T-helper 1 cell (primary cell): Measurements from ENCODE around the gene DENND1C.
"Not testable (repeated sequence)": the region's sequence is repeated elsewhere in the genome, so short reads cannot be mapped to it uniquely, and the experiment has no call there.

Source experiments
- DNase-seq, 5 donors: peaks; one replicate each; pipeline ENCODE4 v3.0.0-alpha.2; 2012 to 2020

The DENND1C gene

DNA sequence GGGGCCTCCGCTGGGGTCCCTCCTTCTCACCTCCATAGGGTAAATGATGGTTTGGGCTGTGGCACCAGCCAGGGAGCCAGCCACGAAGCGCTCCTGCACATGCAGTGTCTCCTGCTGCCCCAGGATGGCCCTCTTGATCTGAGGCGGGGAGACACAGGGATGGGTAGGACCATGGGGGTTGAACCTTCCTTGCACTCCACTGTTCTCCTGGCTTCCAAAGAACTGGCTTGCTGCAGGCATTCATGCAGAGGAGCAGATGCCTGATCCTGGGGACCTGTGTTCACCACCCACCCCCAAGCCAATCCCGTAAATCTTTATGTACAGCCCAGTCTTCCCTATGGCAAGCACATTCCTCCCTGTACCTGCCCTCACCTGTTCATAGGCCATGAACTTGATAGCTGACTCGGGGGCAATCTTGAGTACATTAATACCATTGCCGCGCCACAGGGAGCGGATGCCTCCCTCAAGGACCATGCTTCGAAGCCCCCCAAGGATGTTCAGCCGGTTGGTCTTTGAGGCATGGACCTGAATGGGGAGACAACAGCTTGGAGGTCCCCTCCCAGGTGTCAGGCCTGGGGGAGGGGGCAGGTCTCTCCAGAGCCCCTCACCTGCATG, 27.5 kb downstream of the DENND1C start:
- DNase-seq: no peak

DNA sequence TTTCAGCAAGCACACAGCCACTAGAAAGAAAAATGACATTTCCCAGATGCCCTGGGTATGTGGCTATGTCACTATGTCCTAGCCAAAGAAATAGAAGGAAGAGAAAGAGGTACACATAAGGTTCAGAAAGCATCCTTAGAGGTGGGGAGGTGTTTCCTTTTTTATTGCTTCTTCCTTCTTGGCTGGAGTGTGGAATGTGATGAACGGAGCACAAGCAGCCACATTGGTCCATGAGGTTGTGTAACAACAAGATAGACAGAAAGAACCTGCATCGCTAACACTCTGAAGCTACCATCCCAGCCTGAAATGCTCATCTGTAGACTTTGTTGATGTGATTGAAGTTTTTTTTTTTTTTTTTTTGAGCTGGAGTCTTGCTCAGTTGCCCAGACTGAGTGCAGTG, 28.7 kb downstream of the DENND1C start:
- DNase-seq: no peak

DNA sequence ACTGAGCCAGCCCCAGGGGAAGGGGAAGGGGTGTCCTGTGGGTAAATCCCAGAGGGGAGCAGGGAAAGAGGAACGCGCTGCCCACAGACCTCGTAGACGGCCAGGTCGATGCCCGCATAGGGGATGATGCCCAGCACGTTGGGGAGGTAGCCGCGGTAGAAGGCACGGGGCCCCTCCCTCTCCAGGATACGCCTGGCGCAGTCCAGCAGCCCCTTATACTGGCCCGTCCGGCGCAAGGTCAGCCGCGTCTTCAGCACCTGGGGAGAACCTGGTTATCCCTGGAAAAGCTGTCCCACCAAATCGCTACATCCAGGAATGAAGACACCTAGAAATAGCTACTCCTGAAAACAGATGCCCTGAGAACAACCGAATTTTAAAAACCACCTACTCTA, 29.4 kb downstream of the DENND1C start:
- DNase-seq: no peak

DNA sequence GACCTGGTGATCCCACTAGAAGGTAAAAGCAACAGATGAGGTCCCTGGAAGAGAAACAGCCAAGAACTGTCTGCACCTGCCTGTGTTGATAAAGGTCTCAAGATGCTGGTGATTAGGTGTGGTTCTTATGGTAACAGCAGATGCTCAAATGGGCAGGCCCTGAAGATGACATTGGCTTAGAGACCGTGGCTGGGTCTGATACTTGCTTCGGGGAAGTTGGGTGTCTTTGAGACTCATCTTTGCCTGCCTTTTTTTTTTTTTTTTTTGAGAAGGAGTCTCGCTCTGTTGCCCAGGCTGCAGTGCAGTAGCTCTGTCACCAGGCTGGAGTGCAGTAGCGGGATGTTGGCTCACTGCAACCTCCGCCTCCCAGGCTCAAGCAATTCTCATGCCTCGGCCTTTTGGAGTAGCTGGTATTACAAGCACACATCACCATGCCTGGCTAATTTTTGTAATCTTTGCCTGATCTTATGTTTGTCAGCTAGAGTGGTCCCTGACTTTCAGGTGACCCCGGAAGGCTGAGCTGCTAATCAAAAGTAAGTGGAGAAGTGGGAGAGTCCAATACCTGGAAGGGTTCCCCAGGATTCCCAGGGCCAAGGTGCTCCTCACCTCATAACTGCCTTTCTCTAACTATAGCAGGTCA, 29.9 kb downstream of the DENND1C start:
- no peak for DNase-seq

DNA sequence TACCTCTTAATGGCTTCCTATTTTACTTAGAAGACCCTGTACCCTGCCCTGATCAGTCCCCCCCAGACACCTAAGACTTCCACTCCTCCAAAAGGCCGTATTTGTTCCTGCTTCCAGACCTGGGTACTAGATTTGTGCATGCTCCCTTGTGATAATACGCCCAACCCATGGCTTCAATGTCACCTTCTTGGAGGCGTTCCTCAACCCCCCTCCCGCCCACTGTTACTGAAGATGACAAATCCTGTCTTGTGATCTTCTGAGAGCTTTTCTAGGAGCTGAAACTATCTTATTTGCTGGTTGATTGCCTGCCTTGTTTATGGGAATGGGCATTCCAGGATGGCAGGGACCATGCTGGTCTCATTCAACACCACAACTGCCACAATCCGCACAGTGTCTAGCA, 31.4 kb downstream of the DENND1C start:
- no peak for DNase-seq

DNA sequence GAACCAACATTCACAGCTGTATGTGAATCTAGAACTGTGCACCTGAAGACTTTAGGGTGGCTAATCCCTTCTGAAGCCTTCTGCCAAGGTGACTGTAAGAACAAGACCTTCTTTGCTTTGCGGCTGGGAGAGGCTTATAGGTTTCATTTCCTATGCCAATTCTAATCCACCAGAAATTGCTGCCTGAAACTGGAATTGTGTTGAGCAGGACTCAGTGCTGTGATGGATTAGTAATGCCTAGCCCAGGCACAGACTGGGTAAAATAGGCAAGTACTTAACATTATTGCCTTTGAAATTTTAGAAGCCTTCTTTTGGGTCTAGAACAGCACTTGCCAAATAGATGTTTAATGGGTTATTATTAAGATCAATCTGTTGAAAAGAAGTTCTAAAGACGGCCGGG, 33.5 kb downstream of the DENND1C start:
- DNase-seq: no peak

DNA sequence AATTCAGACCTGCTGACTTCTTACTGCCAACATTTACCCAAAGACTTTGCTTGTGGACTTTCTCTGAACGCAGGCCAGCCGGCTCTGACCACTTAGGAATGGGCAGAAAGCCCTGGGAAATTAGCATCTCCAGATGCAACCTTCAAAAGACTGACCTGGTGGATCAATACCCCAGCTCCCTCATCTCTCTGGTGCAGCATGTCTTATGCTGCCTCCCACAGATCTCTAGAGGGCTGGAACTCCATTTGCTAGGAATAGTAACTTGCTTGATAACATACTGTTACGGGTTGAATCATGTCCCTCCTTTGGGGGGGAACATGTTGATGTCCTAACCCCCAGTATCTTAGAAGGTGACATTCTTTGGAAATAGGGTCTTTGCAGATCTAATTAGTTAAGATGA, 35.1 kb downstream of the DENND1C start:
- DNase-seq: no peak

DNA sequence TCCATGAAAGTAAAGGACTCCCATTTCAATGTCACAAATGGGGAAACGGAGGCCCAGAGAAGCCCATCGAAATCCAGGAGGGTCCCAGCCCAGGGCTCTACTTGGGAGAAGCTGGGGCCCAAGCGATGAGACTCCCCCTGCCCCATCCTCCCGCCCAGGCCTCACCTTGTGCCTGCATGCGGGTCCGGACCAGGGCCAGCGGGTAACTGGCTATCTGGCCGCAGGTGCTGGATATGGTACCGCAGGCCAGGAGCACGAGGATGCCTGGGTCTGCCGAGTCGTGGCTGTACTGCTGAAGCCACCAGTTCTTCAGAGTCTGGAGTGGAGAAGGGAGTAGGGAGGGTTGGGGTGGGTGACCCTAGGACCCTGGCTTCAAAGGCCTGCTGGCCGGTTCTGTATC, 37.6 kb downstream of the DENND1C start:
- DNase-seq: no peak

DNA sequence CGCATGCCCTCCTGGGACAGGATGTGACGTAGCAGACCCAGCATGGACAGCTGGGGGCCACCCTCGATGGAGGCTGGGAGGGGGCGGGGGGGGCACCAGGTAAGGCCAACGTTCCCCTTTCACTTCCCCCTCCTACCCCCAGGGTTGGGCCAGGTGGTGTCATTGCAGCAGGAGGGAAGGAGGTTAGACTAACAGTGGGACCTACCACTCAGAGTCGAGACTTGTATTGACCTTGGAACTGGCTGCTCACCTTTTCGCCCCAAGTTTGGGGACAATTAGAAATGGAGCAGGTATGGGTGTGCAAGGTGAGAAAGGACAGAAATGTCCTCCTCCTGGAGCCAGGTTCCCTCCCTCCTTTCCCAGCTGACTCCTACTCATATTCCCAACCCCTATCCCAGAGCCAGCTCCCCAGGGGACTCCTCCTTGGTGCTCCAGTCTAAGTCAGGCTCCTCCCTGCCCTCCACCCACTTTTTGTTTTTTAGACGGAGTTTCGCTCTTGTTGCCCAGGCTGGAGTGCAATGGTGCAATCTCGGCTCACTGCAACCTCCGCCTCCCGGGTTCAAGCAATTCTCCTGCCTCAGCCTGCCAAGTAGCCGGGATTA, 39.4 kb downstream of the DENND1C start:
- no peak for DNase-seq

DNA sequence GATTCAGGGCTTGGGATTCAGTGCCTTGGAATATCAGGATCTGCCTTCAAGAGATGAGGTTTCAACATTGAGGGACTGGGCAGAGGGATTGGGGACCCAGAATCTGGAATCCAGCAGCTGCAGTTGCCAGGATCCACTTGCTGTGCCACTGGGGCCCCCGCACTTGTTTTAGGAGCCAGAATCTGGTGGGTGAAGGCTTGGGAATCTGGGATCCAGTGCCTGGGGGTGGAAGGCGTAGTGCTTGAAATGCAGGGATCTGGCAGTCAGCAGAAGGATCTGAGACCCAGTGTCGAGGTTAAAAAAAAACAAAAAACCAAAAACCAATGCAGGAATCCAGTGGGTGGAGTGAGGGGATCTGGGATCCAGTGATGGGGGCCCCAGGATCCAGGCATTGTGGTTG, 40.7 kb downstream of the DENND1C start:
- DNase-seq: no peak

DNA sequence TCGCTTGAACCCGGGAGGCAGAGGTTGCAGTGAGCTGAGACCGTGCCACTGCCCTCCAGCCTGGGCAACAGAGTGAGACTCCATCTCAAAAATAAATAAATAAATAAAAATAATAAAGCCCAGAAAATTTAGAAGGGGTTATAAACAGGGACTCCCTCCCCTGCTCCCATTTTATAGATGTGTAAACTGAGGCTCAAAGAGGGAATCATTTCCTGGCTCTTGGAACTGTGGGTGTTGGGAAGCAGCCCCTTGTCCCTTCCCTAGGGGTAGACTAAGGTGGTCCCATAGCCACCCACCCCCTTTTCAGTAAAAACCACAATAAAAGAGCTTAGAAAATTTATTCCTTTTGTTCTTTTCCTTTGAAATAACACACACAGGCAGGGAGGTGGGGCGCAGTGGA, 41.8 kb downstream of the DENND1C start:
- no peak for DNase-seq

DNA sequence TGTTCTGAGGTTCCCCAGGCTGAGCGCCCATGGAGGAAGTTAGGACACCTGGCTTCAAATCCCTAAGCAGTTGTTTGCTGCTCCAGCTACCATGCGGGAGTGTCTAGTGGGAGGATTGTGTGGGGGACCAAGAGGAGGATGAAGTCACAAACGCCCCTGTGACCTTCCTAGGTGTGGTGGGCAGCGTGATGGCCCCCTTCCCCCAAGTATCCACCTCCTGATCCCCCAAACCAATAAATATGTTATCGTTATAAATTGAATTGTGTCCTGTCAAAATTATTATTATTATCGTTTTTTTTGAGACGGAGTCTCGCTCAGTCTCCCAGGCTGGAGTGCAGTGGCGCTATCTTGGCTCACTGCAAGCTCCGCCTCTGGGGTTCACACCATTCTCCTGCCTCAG, 47.9 kb downstream of the DENND1C start, which contains the start of gene SLC25A41:
SLC25A41 (minus strand) TSS at position 101 of the 400 bp plus-strand sequence; CDS start at position 31, 70 bp downstream.
- DNase-seq: no peak

DNA sequence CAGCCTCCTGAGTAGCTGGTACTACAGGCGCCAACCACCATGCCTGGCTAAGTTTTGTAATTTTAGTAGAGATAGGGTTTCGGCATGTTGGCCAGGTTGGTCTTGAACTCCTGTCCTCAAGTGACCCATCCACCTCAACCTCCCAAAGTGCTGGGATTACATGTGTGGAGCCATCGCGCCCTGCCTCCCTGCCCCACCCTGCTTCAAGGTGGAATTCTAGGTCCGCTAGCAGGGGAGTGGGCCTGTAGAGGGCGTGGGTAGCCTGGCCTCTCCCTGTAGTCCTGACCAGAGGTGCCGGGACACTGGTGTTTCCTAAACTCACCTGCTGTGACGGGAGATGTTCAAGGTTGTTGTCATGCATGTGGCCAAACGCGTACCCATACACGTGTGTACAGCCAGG, 48.4 kb downstream of the DENND1C start:
- DNase-seq: no peak

DNA sequence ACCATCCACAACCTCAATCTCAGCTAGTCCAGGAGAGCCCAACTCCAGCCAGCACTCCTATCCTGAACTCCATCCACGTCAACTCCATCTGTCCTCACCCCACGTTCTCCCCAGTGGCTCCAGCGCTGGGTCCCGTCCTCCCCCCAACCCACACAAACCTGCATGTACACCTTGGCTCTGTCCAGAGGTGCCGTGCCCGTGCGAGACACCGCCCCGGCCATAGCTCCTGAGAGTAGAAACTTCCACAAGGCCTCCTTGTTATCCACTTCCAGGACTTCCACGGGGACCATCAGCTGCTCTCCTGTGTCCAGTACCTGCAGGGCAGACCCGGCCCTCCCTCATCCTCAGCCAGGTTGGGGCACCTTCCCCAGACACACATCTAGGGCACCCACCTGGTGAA, 49.7 kb downstream of the DENND1C start:
- DNase-seq: no peak

DNA sequence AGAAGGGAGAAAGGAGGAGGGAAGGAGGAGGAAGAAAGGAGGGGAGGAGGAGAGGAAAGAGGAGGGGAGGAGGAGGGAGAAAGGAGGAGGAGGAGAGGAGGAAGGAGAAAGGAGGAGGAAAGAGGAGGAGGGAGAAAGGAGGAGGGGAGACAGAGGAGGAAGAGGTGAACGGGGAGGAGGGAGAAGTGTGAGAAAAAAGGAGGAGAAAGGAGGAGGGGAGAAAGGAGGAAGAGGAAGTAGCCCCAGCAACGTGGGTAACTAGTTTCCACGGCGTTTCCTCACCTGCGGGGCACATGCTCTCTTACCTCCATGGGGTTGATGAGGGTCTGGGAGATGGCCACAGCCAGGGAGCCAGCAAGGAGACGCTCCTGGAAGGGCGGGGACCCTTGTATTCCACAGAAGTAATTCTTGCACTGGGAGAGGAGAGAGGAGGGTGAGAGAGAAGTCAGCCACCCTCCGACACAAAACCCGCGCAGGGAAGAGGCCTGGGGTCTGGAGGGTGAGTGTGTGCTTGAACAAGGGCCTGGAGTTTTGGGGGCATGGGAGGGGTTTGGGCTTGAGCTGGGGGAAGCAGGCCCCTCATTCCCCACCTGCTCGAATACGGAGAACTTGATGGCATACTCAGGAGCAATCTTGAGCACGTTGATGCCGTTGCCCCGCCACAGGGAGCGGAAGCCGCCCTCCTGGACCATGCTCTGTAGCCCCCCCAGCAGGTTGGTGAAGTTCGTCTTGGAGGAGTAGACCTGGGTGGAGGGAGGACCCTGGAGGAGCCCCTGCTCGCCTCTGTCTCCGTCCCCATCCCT, 52.0 kb downstream of the DENND1C start:
- no peak for DNase-seq

DNA sequence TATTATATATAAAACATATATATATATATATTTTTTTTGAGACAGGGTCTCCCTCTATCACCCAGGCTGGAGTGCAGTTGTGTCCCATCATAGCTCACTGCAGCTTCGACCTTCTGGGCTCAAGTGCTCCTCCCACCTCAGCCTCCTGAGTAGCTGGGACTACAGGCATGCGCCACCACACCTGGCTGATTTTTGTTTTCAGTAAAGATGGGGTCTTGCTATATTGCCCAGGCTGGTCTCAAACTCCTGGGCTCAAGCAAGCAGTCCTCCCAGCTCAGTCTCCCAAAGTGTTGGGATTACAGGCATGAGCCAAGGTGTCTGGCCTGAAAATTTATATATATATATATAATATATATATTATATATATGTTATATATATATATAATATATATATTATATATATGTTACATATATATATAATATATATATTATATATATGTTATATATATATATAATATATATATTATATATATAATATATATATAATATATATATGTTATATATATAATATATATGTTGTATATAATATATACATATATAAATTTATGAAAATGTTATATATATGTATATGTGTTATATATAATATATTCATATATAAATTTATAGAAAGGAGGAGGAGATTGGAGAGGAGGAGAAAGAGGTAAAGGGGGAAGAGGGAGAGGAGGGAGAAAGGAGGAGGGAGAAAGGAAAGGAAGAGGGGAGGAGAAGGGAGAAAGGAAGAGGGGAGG, 52.7 kb downstream of the DENND1C start:
- not testable (repeated sequence) for DNase-seq

DNA sequence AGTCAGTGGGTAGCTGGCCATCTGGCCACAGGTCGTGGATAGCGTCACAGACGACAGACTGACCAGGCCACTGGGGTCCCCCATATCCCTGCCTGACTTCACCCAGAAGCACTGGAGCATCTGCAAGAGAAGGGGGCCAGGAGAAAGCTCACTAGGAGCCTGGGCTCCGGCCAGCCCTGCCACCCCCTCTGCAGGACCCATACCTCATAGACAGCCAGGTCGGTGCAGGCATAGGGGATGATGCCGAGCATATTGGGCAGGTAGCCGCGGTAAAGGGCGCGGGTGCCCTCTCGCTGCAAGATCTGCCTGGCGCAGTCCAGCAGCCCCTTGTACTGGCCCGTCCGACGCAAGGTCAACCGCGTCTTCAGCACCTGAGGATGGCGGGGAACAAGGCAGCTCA, 54.5 kb downstream of the DENND1C start:
- no peak for DNase-seq

DNA sequence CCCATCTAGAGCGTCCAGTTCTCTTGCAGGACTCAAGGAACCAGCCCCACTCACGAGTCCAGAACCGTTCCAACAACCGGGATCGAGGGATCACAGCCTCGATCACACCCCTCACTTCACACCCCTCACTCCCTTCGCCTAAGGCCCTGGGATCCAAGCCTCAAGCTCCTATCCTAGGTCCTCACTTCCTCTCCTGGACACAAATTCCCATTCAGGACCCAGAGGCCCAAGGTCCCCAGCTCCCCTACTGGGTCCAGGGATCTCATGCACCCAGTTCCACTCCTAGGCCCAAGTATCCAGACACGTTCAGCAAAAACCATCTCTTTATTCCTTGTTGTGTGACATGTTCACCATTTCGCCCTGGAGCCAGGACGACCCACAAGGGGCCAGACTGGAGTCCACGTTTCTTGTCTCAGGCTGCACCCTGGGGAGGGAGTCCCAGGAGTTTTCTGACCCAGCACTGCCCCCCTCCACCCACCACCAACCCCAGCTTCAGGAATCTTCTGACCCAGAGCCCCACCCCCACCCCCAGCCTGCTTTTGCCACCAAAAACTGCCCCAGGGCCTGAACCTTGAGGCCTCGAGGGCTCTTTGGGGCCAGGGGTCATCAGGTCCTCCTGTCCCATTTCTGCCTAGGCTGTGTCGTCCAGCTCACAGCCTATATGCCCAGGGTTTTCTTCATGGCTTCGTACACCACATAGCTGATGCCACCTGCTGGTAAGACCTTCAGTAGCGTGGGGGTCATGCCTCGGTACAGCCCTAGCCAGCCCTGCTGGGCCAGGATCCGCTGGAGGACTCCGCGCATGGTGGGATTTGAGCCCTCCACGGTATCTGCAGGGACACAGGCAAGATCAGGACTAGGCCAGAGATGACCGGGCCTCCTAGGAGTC, 55.6 kb downstream of the DENND1C start:
- peak in 1 of 5 donors; percentile 24 for DNase-seq

DNA sequence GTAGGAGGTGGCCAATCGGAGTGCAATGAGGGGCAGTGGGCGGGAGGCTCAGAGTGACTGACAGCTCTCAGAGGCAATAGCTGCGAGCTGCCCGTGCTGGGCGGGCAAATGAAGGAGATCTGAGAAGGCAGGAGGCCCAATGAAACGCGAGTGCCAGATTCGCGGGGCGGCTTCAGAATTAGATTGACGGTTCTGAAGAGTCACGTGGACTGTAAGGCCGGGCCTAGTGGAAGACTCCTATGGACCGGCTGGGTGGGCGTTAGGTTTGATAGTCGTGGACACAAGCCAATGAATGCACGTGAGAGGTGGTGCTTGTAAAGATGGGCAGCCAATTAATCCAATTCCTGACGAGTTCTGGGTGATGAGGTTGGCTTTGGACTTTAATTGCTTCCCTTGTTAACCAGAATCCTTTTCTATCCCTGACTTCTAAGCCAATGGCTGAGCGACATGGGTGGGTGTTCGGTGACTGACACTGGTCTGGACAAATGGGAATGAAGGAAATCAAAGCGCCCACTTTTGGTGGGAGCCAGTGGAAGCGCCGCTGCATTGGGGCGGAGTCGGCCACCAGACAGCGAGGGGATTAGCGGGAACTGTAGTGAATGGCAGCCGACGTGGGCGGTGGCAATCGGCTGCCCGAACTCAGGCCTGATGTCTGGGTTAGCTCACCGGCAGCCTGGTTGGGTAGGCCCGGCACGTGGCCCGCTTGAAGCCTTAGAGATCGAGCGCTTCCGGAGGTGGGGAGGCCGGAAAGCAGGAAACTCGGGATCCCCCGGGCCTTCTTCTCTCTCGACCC, 56.5 kb downstream of the DENND1C start:
- peak; percentile 98 to 100 (median 99) for DNase-seq

DNA sequence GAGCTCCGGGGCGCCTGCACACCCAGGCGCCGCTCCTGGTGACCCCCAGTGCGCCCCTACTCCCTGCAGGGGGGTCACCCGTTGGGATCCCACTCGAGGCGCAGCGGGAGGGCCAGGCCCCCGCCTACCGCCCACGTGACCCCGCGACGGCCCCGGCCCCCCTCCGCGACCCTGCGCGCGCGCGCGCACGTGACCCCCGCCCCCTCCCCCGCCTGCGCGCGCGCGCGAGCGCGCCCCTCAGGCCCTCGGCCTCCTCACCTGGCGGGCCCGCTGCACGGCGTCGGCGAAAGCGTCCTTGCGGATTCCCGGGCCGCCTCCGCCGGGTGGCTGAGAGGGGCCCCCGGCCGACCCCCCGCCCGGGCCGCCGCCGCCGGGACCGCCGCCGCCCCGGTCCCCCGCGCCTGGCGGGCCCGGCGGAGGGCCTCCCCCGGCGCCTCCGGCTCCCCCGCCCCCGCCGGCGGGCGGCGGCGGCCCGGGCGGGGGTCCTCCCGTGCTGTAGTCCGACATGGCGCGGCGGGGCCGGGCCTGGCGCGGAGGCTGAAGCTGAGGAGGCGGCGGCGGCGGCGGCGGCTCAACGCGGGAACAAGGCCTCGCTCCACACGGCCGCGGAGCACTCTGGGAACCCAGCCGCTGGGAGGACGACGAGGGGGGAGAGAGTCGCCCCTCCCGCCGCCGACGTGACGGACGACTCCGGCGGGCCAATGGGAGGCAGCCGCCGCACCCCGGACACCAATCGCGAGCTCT, 57.2 kb downstream of the DENND1C start, which contains the start of gene KHSRP:
KHSRP (minus strand) TSS at position 617 of the 744 bp plus-strand sequence; CDS start at position 507, 110 bp downstream.
- peak in 1 of 5 donors; percentile 47 for DNase-seq
